Kidney epithelial cell (primary cell): ENCODE data around the gene MAPK8. TPM values are rescaled to one million over a fixed set of nuclear protein-coding genes. Genes with fewer than 3 reads are reported as not detected.

Experiments used
- DNase-seq: peaks from one replicate; pipeline ENCODE4 v3.0.0-alpha.2; 2010; ENCODE audit warnings: low read depth
- H3K27me3 ChIP-seq: 2 replicates; pipeline ENCODE4 v1.6.0; 2011; ENCODE audit warnings: low read length; ENCODE audit not compliant: control insufficient read depth, insufficient read depth
- H3K36me3 ChIP-seq: 2 replicates; pipeline ENCODE4 v1.5.1; 2011; ENCODE audit warnings: low read length; ENCODE audit not compliant: control insufficient read depth, insufficient read depth
- H3K4me3 ChIP-seq: 2 replicates; pipeline ENCODE4 v1.5.1; 2011; ENCODE audit warnings: low read depth, mild to moderate bottlenecking, control low read depth, low read length
- CTCF ChIP-seq: IDR thresholded peaks from 2 replicates; pipeline ENCODE4 v1.5.1; 2011; ENCODE audit warnings: mild to moderate bottlenecking, moderate library complexity, low read length, control low read depth, inconsistent platforms; ENCODE audit not compliant: insufficient read depth, poor library complexity, severe bottlenecking
- total RNA-seq: library from RNA; depleted of rRNA; stranded (reverse); fragments of >200 nt; gene quantifications from 2 replicates; pipeline ENCODE4 v1.2.3, GENCODE V29; 2015

The MAPK8 gene
- total RNA-seq, 1 donor from 2014 or later: 61.4 TPM

- H3K4me3 ChIP-seq: no peak overlapping the region
- H3K36me3 ChIP-seq: no peaks in the 10 kb centered on the region
- no peak for TF ChIP-seq CTCF
- DNase-seq: no peak
- H3K27me3 ChIP-seq: no peaks in the 10 kb centered on the region
Observed at GRCh38 chr10:48478980-48479811, 172.7 kb downstream of the MAPK8 start.

GRCh38 chr10:48480397-48481374 lies 174.2 kb downstream of the MAPK8 start:
- Histone ChIP-seq H3K36me3 (no peaks in the 10 kb centered on the region), H3K4me3 (no peak overlapping the region), H3K27me3 (no peaks in the 10 kb centered on the region)
- TF ChIP-seq CTCF: no peak
- DNase-seq: no peak

- Histone ChIP-seq H3K27me3 (no peaks in the 10 kb centered on the region), H3K4me3 (no peak overlapping the region), H3K36me3 (no peaks in the 10 kb centered on the region)
- no peak for TF ChIP-seq CTCF
- no peak for DNase-seq
Observed at GRCh38 chr10:48481385-48481784, 174.9 kb downstream of the MAPK8 start.

- Histone ChIP-seq H3K4me3 (no peak overlapping the region), H3K36me3 (no peaks in the 10 kb centered on the region), H3K27me3 (no peaks in the 10 kb centered on the region)
- TF ChIP-seq CTCF: no peak
- DNase-seq: no peak
Observed at GRCh38 chr10:48482207-48482606, 175.7 kb downstream of the MAPK8 start.

GRCh38 chr10:48484911-48485310 lies 178.4 kb downstream of the MAPK8 start:
- TF ChIP-seq CTCF: no peak
- Histone ChIP-seq H3K36me3 (no peaks in the 10 kb centered on the region), H3K27me3 (no peaks in the 10 kb centered on the region), H3K4me3 (no peak overlapping the region)
- no peak for DNase-seq
